DND-41 (cell line): ENCODE data around the gene ZNF202.

Experiments used
- ATAC-seq: fragments of 200-7000 bp; cut with Tn5 transposase; 3 replicates; pipeline ENCODE4 v1.9.1; 2021; ENCODE audit warnings: low read depth; ENCODE audit not compliant: insufficient read depth
- DNase-seq: peaks from one replicate; pipeline ENCODE4 v3.0.0-alpha.2; 2020
- H2AFZ ChIP-seq: 2 replicates; pipeline ENCODE4 v1.6.0; 2012; ENCODE audit warnings: low read depth, low read length
- H3K27ac ChIP-seq: 2 replicates; pipeline ENCODE4 v1.5.1; 2012; ENCODE audit warnings: low read length, inconsistent platforms
- H3K27me3 ChIP-seq: fragments of 200-600 bp; sonication (generic); 2 replicates; pipeline ENCODE4 v1.6.0; 2012; ENCODE audit warnings: low read length, mild to moderate bottlenecking, inconsistent platforms; ENCODE audit not compliant: insufficient read depth, poor library complexity
- H3K36me3 ChIP-seq: 2 replicates; pipeline ENCODE4 v1.5.1; 2012; ENCODE audit warnings: low read length, inconsistent platforms; ENCODE audit not compliant: insufficient read depth
- H3K4me1 ChIP-seq: 2 replicates; pipeline ENCODE4 v1.5.1; 2012; ENCODE audit warnings: mild to moderate bottlenecking, low read length; ENCODE audit not compliant: insufficient read depth
- H3K4me2 ChIP-seq: 2 replicates; pipeline ENCODE4 v1.6.0; 2012; ENCODE audit warnings: mild to moderate bottlenecking, moderate library complexity, low read length, inconsistent platforms; ENCODE audit not compliant: insufficient read depth
- H3K4me3 ChIP-seq, 2 experiments: fragments of 200-600 bp in 1 of 2; shearing (Covaris generic) in 1 of 2; 2 replicates each; pipeline ENCODE4 v1.5.1; 2012 to 2016; ENCODE audit warnings: inconsistent platforms in 2 of 2, low read length in 2 of 2, mild to moderate bottlenecking in 2 of 2, low read depth in 1 of 2, moderate library complexity in 1 of 2
- H3K79me2 ChIP-seq: 2 replicates; pipeline ENCODE4 v1.6.0; 2012; ENCODE audit warnings: low read length, inconsistent platforms; ENCODE audit not compliant: insufficient read depth
- H3K9ac ChIP-seq: 2 replicates; pipeline ENCODE4 v1.6.0; 2012; ENCODE audit warnings: low read depth, mild to moderate bottlenecking, inconsistent platforms, low read length, moderate library complexity
- H3K9me3 ChIP-seq: 2 replicates; pipeline ENCODE4 v1.5.1; 2012; ENCODE audit warnings: low read length, moderate library complexity, mild to moderate bottlenecking, inconsistent platforms; ENCODE audit not compliant: insufficient read depth, severe bottlenecking
- H4K20me1 ChIP-seq: 2 replicates; pipeline ENCODE4 v1.6.0; 2012; ENCODE audit warnings: low read length; ENCODE audit not compliant: insufficient read depth
- EZH2 ChIP-seq: IDR thresholded peaks from 3 replicates; pipeline ENCODE4 v1.6.1; 2012; ENCODE audit warnings: borderline replicate concordance, low read depth, mild to moderate bottlenecking, moderate library complexity, low read length, inconsistent platforms; ENCODE audit not compliant: severe bottlenecking
- TF ChIP-seq, protein P1 (sequence below): IDR thresholded peaks from 2 replicates; pipeline ENCODE4 v1.5.1; 2012; ENCODE audit warnings: borderline replicate concordance, low read length, moderate library complexity, mild to moderate bottlenecking; ENCODE audit not compliant: poor library complexity, severe bottlenecking; ENCODE audit errors: extremely low read depth

Gene ZNF202

DNA sequence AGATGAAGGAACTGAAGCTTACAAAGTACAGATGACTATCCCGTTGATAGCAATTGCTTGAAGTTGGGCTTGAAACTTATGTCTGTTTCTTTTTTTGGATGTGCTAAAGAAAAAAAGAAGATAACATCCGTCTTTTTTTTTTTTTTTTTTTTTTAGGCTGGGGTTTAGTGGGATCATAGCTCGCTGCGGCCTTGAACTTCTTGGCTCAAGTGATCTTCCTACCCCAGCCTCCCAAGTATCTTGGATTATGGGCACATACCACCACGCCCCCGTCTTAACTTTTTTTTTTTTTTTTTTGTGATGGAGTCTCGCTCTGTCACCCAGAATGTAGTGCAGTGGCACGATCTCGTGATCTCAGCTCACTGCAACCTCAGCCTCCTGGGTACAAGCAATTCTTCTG is 46.2 kb downstream of the ZNF202 start:
- no peak overlapping the region for H2AFZ ChIP-seq
- H3K36me3 ChIP-seq, result no peaks in the 10 kb centered on the region
- H3K4me2 ChIP-seq, result no peak overlapping the region
- H3K79me2 ChIP-seq, result no peaks in the 10 kb centered on the region
- no peaks in the 10 kb centered on the region for H4K20me1 ChIP-seq
- no peak for DNase-seq
- H3K4me3 ChIP-seq, result no peak overlapping the region
- no peak for ATAC-seq
- no peak overlapping the region for H3K27ac ChIP-seq
- no peak for TF ChIP-seq EZH2
- TF ChIP-seq, protein P1, sequence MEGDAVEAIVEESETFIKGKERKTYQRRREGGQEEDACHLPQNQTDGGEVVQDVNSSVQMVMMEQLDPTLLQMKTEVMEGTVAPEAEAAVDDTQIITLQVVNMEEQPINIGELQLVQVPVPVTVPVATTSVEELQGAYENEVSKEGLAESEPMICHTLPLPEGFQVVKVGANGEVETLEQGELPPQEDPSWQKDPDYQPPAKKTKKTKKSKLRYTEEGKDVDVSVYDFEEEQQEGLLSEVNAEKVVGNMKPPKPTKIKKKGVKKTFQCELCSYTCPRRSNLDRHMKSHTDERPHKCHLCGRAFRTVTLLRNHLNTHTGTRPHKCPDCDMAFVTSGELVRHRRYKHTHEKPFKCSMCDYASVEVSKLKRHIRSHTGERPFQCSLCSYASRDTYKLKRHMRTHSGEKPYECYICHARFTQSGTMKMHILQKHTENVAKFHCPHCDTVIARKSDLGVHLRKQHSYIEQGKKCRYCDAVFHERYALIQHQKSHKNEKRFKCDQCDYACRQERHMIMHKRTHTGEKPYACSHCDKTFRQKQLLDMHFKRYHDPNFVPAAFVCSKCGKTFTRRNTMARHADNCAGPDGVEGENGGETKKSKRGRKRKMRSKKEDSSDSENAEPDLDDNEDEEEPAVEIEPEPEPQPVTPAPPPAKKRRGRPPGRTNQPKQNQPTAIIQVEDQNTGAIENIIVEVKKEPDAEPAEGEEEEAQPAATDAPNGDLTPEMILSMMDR, result no peak
- H3K9me3 ChIP-seq, result no peaks in the 10 kb centered on the region
- H3K9ac ChIP-seq, result no peak overlapping the region
- peaks cover 7% of the 10 kb centered on the region for H3K27me3 ChIP-seq
- H3K4me1 ChIP-seq, result no peaks in the 10 kb centered on the region

DNA sequence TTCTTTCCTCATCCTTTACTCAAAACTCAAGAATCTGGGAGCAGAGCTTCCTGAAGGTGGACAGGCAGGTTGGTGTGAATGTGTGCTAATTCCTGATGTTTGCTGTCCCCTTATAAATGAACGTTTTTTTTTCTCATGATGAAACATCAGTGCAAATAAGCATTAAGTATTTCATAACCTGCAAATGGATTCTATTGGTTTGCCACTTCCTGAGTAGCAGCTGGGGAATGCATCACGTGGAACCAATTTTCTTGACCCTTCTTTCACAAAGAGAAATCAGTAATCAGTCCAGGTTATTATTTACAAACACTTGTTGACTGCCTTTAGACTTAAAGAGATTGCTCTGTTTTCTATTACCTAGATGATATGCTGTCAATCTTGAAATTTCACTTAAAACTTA is 46.9 kb downstream of the ZNF202 start:
- H3K4me1 ChIP-seq, result no peaks in the 10 kb centered on the region
- TF ChIP-seq, protein P1, result no peak
- no peak for TF ChIP-seq EZH2
- H3K27me3 ChIP-seq, result peaks cover 12% of the 10 kb centered on the region
- no peak overlapping the region for H3K9ac ChIP-seq
- no peaks in the 10 kb centered on the region for H3K9me3 ChIP-seq
- H3K4me2 ChIP-seq, result no peak overlapping the region
- no peak overlapping the region for H3K27ac ChIP-seq
- no peak overlapping the region for H3K4me3 ChIP-seq
- H2AFZ ChIP-seq, result no peak overlapping the region
- ATAC-seq (no peak), DNase-seq (no peak)
- no peaks in the 10 kb centered on the region for H3K36me3 ChIP-seq
- no peaks in the 10 kb centered on the region for H3K79me2 ChIP-seq
- no peaks in the 10 kb centered on the region for H4K20me1 ChIP-seq

DNA sequence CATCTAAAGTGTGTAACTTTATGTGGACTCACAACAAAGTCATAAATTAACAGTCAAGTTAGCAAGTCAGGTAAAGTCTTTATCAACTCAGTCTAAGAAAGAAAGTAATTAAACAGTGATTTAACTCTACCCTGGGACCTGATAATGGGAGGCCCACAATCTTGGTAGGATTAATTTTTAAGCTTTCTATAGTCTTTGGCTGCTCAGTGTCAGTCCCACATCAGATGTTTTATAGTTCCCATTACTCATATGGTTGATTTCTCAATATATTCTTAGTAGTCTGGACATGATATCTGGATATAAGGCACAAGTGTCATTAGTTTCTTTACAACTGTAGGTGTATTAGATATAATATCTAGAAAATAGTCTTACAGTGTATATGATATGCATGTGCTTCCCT is 48.5 kb downstream of the ZNF202 start:
- no peak overlapping the region for H3K9ac ChIP-seq
- no peak overlapping the region for H3K4me2 ChIP-seq
- no peaks in the 10 kb centered on the region for H3K9me3 ChIP-seq
- no peak overlapping the region for H3K27ac ChIP-seq
- H3K79me2 ChIP-seq, result no peaks in the 10 kb centered on the region
- no peak overlapping the region for H2AFZ ChIP-seq
- no peaks in the 10 kb centered on the region for H3K4me1 ChIP-seq
- TF ChIP-seq EZH2, result no peak
- TF ChIP-seq, protein P1, result no peak
- DNase-seq (no peak), ATAC-seq (no peak)
- H3K36me3 ChIP-seq, result no peaks in the 10 kb centered on the region
- H4K20me1 ChIP-seq, result no peaks in the 10 kb centered on the region
- peaks cover 12% of the 10 kb centered on the region for H3K27me3 ChIP-seq
- no peak overlapping the region for H3K4me3 ChIP-seq

DNA sequence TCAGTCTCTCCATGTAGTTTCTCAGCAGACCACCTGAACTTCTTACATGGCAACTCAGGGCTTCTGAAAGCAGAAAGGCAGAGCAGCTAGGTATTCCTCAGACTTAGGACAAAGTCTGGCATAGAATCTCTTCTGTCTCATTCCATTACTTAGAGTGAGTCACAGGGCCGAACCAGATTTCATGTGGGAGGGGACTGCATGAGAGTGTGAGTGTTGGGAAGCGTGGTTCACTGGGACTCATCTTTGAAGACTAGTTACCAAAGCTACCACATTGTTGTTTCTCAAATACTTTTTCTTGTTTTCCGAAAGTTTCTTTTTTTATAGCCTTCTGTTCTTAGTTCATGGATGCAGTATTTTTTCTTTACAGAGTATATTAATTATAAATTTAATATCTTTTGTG is 51.0 kb downstream of the ZNF202 start:
- ATAC-seq (no peak), DNase-seq (no peak)

More for the DNA sequence above, 51.0 kb downstream of the ZNF202 start:
- H4K20me1 ChIP-seq, result no peaks in the 10 kb centered on the region
- H3K9me3 ChIP-seq, result no peaks in the 10 kb centered on the region
- H3K27me3 ChIP-seq, result peaks cover 21% of the 10 kb centered on the region
- H3K4me2 ChIP-seq, result no peak overlapping the region
- no peak overlapping the region for H3K4me3 ChIP-seq
- no peak for TF ChIP-seq EZH2
- TF ChIP-seq, protein P1, result no peak
- no peak overlapping the region for H3K9ac ChIP-seq
- no peaks in the 10 kb centered on the region for H3K79me2 ChIP-seq
- no peaks in the 10 kb centered on the region for H3K4me1 ChIP-seq
- no peak overlapping the region for H3K27ac ChIP-seq
- no peaks in the 10 kb centered on the region for H3K36me3 ChIP-seq
- H2AFZ ChIP-seq, result no peak overlapping the region
